Measurements from ENCODE around the gene ACVR1. TPM values are rescaled to one million over a fixed set of nuclear protein-coding genes. Genes with fewer than 3 reads are reported as not detected.

The ACVR1 gene
- total and polyA plus RNA-seq, 3 donors from 2014 or later = 10.3 to 15.3 (median 14.9) TPM

- Histone ChIP-seq H3K4me3 (no peak overlapping the region), H3K27ac (no peak overlapping the region), H3K9me3 (no peaks in the 10 kb centered on the region), H3K4me1 (no peaks in the 10 kb centered on the region), H3K36me3 (ENCODE audit: low read depth, missing control alignments) (no peaks in the 10 kb centered on the region), H3K27me3 (no peaks in the 10 kb centered on the region)
- WGBS, 2 donors = 67 to 80% methylated on average over 4 of the region's 4 CpGs
- DNase-seq = no peak
- intact Hi-C loops (cut with DNase I; ENCODE audit: low total_unique reads) = no loop called here
- TF ChIP-seq POLR2A (IDR thresholded peaks at IDR 0.05) = no peak
- TF ChIP-seq, protein P1, sequence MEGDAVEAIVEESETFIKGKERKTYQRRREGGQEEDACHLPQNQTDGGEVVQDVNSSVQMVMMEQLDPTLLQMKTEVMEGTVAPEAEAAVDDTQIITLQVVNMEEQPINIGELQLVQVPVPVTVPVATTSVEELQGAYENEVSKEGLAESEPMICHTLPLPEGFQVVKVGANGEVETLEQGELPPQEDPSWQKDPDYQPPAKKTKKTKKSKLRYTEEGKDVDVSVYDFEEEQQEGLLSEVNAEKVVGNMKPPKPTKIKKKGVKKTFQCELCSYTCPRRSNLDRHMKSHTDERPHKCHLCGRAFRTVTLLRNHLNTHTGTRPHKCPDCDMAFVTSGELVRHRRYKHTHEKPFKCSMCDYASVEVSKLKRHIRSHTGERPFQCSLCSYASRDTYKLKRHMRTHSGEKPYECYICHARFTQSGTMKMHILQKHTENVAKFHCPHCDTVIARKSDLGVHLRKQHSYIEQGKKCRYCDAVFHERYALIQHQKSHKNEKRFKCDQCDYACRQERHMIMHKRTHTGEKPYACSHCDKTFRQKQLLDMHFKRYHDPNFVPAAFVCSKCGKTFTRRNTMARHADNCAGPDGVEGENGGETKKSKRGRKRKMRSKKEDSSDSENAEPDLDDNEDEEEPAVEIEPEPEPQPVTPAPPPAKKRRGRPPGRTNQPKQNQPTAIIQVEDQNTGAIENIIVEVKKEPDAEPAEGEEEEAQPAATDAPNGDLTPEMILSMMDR (IDR thresholded peaks at IDR 0.05) = no peak
Measured at GRCh38 chr2:157809212-157809611, 66.9 kb downstream of the ACVR1 start.

DNA sequence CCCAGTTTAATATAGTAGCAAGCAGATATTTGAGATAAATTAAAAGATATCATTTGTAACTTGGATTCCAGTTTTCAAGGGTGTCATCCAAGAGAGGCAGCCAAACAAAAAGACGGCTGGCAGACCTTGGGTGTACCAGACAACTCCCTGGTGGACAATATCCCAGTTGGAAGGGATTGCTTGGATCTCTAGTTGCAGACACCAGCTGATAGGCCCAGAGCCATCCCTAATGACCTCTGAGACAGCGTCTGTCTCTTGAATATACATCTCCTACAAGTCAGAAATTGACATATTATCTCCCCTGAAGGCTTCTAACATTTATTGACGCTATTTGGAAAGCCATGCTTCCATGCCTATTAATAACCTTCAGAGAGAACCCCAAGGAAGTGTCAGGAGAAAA lies 67.7 kb downstream of the ACVR1 start:
- intact Hi-C loops (cut with DNase I; ENCODE audit: low total_unique reads) = no loop called here
- H3K4me1 ChIP-seq = no peaks in the 10 kb centered on the region
- 55 to 73% methylated on average over 3 of the region's 3 CpGs for WGBS, 2 donors
- no peaks in the 10 kb centered on the region for H3K36me3 ChIP-seq (ENCODE audit: low read depth, missing control alignments)
- no peak for DNase-seq
- no peak overlapping the region for H3K27ac ChIP-seq
- TF ChIP-seq, protein P1 (IDR thresholded peaks at IDR 0.05) = no peak
- no peak for TF ChIP-seq POLR2A (IDR thresholded peaks at IDR 0.05)
- no peaks in the 10 kb centered on the region for H3K27me3 ChIP-seq
- H3K9me3 ChIP-seq = no peaks in the 10 kb centered on the region
- H3K4me3 ChIP-seq = no peak overlapping the region

DNA sequence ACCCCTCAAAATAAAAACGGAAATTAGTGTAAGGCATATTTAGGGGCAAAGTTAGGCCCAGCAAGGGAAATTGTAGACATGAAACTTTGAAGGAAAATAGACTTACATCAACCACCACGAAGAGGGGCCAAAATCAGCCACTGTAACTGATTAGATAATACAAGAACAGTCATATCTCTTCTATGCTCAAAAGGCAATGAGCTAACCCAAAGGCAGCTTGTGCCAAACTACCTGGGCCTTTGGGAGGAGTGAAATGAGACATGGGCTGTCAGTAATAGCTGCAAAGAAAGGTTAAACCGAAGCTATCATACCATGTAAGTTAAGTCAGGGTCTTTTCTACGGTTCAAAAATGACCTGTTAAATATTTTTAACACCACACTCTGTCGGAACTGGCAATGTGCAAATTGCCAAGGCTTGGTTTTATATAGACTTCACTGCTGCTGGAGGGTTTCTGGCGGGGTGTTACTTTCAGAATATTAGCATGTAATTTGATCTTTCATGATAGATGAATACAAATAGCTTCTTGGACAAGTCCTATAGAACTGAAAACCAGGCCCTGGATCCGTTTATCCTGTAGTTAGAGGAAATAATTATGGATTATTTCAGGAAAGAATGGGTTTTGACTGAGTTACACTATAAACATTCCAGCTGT lies 69.6 kb downstream of the ACVR1 start:
- TF ChIP-seq, protein P1 (IDR thresholded peaks at IDR 0.05) = no peak
- no peak for TF ChIP-seq POLR2A (IDR thresholded peaks at IDR 0.05)

DNA sequence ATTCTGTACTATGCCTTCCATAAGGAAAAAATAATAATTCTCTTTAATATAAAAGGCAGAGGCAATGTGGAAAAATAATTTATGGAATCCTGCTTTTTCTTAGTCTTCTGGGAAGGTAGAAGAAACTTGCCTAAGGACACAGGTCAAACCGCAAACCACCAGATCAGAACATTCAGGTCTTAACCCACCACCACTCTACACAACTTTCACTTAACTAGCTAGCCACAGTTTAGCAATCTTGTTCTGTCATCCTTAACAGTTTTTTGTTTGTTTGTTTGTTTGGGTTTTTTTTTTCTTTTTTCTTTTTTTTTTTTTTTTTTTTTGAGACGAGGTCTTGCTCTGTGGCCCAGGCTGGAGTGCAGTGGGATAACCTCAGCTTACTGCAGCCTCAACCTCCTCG lies 70.6 kb downstream of the ACVR1 start:
- no peaks in the 10 kb centered on the region for H3K36me3 ChIP-seq (ENCODE audit: low read depth, missing control alignments)
- intact Hi-C loops (cut with DNase I; ENCODE audit: low total_unique reads) = no loop called here
- H3K4me3 ChIP-seq = no peak overlapping the region
- DNase-seq = no peak
- 98 to 99% methylated on average over 3 of the region's 3 CpGs for WGBS, 2 donors
- no peaks in the 10 kb centered on the region for H3K27me3 ChIP-seq
- H3K9me3 ChIP-seq = no peaks in the 10 kb centered on the region
- H3K4me1 ChIP-seq = no peaks in the 10 kb centered on the region
- TF ChIP-seq POLR2A (IDR thresholded peaks at IDR 0.05) = no peak
- TF ChIP-seq, protein P1 (IDR thresholded peaks at IDR 0.05) = no peak
- no peak overlapping the region for H3K27ac ChIP-seq

More for the DNA sequence above, 69.6 kb downstream of the ACVR1 start:
- 87 to 91% methylated on average over 7 of the region's 7 CpGs for WGBS, 2 donors
- intact Hi-C loops (cut with DNase I; ENCODE audit: low total_unique reads) = no loop called here
- Histone ChIP-seq H3K27me3 (no peaks in the 10 kb centered on the region), H3K9me3 (no peaks in the 10 kb centered on the region), H3K4me1 (no peaks in the 10 kb centered on the region), H3K4me3 (no peak overlapping the region), H3K27ac (no peak overlapping the region), H3K36me3 (ENCODE audit: low read depth, missing control alignments) (no peaks in the 10 kb centered on the region)
- DNase-seq = no peak

DNA sequence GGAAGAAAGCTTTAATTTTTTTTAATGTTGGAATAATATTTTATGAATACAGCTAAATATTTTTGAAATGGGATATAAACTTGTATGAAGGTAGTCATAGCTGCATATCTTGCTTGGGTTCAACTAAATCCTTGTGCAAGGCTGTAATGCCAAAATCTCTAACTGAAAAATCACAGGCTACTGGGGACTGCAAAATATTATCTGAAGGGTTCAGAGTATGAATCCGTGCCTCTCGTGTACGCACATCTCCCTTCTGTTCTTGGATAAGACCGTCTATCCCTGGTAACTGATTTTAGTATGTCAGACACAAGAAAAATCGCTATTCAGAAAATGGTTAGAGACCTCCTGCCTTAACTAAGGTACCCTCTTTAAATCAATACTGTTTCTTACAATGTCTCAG lies 71.8 kb downstream of the ACVR1 start:
- intact Hi-C loops (cut with DNase I; ENCODE audit: low total_unique reads) = no loop called here
- 96% methylated on average over 5 of the region's 5 CpGs for WGBS, 2 donors
- Histone ChIP-seq H3K27me3 (no peaks in the 10 kb centered on the region), H3K4me1 (no peaks in the 10 kb centered on the region), H3K36me3 (ENCODE audit: low read depth, missing control alignments) (no peaks in the 10 kb centered on the region), H3K9me3 (no peaks in the 10 kb centered on the region), H3K4me3 (no peak overlapping the region), H3K27ac (no peak overlapping the region)
- TF ChIP-seq, protein P1 (IDR thresholded peaks at IDR 0.05) = no peak
- TF ChIP-seq POLR2A (IDR thresholded peaks at IDR 0.05) = no peak
- DNase-seq = no peak

All from testis (tissue), 3 donors.